ENCODE results near the gene SINHCAF.
"Not testable (repeated sequence)": the region's sequence is repeated elsewhere in the genome, so short reads cannot be mapped to it uniquely, and the experiment has no call there.

The SINHCAF gene, protein sequence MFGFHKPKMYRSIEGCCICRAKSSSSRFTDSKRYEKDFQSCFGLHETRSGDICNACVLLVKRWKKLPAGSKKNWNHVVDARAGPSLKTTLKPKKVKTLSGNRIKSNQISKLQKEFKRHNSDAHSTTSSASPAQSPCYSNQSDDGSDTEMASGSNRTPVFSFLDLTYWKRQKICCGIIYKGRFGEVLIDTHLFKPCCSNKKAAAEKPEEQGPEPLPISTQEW

DNA sequence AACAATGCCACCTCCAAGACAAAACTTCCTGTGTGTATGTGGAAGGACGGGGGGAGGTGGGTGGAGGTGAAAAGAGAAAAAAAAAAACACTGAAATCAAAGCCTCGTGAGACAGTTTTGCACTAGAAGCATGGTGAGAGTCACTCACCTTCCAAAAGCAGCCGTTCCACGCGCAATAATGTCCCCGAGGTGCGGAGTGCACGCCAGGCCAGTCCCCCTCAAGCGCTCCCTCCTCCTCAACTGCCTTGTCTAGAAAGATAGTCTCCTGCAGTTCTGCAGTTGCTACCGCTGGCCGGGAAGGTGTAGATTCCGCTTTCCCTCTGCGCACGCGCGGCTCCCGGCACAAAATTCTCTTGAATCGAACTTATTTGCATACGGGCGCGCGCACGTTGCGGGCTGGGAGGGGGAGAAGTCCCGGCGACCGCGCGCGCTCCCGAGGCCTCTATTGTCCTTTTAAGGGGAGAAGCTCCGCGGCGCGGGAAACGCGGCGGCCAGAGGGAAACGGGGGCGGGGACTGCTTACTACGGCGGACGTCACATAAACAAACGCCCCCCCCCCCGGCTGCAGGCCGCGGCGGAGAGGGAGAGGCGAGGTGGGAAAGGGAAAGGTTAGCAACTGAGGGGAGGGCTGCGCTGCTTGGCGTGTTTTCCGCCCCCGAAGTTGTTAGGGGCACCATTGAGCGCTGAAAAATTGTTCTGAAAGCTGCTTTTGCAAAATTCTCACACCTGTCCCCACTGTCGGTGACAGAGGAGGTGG, at the start of gene SINHCAF:
Gene SINHCAF, minus strand, starts transcription at position 274 of the 755 bp plus-strand sequence. CDS start 27,946 bp downstream, outside the sequence.
- peak; percentile 99 for DNase-seq (ENCODE audit: low read depth)
- H3K4me3 ChIP-seq (ENCODE audit: low read depth, low read length) = peak within 1 kb of the TSS; percentile 94
- TF ChIP-seq CTCF (IDR thresholded peaks at IDR 0.05; ENCODE audit: insufficient read depth, low read depth, low read length, missing control alignments) = no peak

- not testable (repeated sequence) for DNase-seq (ENCODE audit: low read depth)
Observed at GRCh38 chr12:31375422-31375821, 49.5 kb upstream of the SINHCAF start.

GRCh38 chr12:31371256-31371620, 45.3 kb upstream of the SINHCAF start:
- no peak for TF ChIP-seq CTCF (IDR thresholded peaks at IDR 0.05; ENCODE audit: insufficient read depth, low read depth, low read length, missing control alignments)
- DNase-seq (ENCODE audit: low read depth) = no peak
- no peak overlapping the region for H3K4me3 ChIP-seq (ENCODE audit: low read depth, low read length)

More at GRCh38 chr12:31375422-31375821, 49.5 kb upstream of the SINHCAF start:
- H3K4me3 ChIP-seq (ENCODE audit: low read depth, low read length) = not testable (repeated sequence)

DNA sequence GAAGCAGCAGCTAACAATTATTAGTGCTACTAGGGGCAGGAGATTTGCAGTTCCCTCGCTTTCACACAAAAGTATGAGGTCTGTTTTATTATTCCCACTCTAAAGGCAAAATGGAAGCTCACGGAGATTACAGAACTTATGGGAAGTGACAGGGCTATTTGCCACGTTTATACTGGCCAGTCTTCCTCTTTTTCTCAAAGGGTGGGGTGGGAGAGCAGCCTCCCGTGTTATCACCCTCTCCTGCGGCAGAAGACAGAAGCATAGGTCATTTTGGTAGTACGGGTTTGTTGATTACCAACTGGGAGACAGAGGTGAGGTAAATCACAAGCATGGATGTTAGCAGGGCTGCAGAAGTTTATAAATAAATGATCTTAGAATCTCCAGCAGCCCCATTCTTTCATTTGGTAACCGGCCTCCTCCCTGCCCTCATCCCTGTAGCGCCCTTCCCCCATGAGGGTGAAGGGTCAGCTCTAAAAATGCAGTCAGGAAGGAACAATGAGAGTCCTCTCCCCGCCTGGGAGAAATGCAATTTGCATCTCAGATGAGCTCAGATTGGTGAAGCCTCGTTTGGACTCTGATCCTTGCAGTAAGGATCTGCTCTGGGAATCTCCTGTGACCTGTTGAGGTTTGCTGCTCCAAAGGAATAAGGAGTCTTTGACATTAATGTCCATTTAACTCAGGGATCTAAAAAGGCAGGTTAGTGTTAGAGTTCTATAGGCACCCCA, 44.7 kb upstream of the SINHCAF start:
- no peak for TF ChIP-seq CTCF (IDR thresholded peaks at IDR 0.05; ENCODE audit: insufficient read depth, low read depth, low read length, missing control alignments)
- no peak overlapping the region for H3K4me3 ChIP-seq (ENCODE audit: low read depth, low read length)
- DNase-seq (ENCODE audit: low read depth) = no peak

- no peak for TF ChIP-seq CTCF (IDR thresholded peaks at IDR 0.05; ENCODE audit: insufficient read depth, low read depth, low read length, missing control alignments)
- DNase-seq (ENCODE audit: low read depth) = no peak
- H3K4me3 ChIP-seq (ENCODE audit: low read depth, low read length) = no peak overlapping the region
Observed at GRCh38 chr12:31369712-31370521, 44.0 kb upstream of the SINHCAF start.

- no peak overlapping the region for H3K4me3 ChIP-seq (ENCODE audit: low read depth, low read length)
Observed at GRCh38 chr12:31368666-31369361, 42.9 kb upstream of the SINHCAF start.

More at GRCh38 chr12:31368666-31369361, 42.9 kb upstream of the SINHCAF start:
- no peak for TF ChIP-seq CTCF (IDR thresholded peaks at IDR 0.05; ENCODE audit: insufficient read depth, low read depth, low read length, missing control alignments)
- no peak for DNase-seq (ENCODE audit: low read depth)
